ENCODE data around the gene INSYN2A.

INSYN2A gene

GRCh38 chr10:127184582-127184981 lies 11.8 kb downstream of the INSYN2A start:
- H3K4me1 Mint-ChIP-seq (ENCODE audit: low read depth), result no peaks in the 10 kb centered on the region

GRCh38 chr10:127182161-127182560 lies 14.2 kb downstream of the INSYN2A start:
- peaks cover 4% of the 10 kb centered on the region for H3K9me3 Mint-ChIP-seq
- H3K27ac Mint-ChIP-seq, result no peak overlapping the region
- no peak for DNase-seq
- H3K4me1 Mint-ChIP-seq (ENCODE audit: low read depth), result no peaks in the 10 kb centered on the region
- H3K27me3 Mint-ChIP-seq, result peaks cover 3% of the 10 kb centered on the region
- H3K36me3 Mint-ChIP-seq (ENCODE audit: low read depth), result no peaks in the 10 kb centered on the region
- no peak overlapping the region for H3K4me3 Mint-ChIP-seq

More at GRCh38 chr10:127184582-127184981, 11.8 kb downstream of the INSYN2A start:
- Mint-ChIP-seq H3K4me3 (no peak overlapping the region), H3K36me3 (ENCODE audit: low read depth) (no peaks in the 10 kb centered on the region), H3K27ac (no peak overlapping the region), H3K27me3 (no peaks in the 10 kb centered on the region), H3K9me3 (peaks cover 4% of the 10 kb centered on the region)
- DNase-seq, result no peak

- Mint-ChIP-seq H3K4me1 (ENCODE audit: low read depth) (no peaks in the 10 kb centered on the region), H3K4me3 (no peak overlapping the region), H3K9me3 (no peaks in the 10 kb centered on the region), H3K27me3 (peaks cover 3% of the 10 kb centered on the region), H3K27ac (no peak overlapping the region), H3K36me3 (ENCODE audit: low read depth) (no peaks in the 10 kb centered on the region)
- no peak for DNase-seq
These were observed 16.7 kb downstream of the INSYN2A start for GRCh38 chr10:127179612-127180250.

GRCh38 chr10:127176649-127177048 lies 19.7 kb downstream of the INSYN2A start:
- Mint-ChIP-seq H3K27ac (no peak overlapping the region), H3K4me3 (no peak overlapping the region), H3K36me3 (ENCODE audit: low read depth) (no peaks in the 10 kb centered on the region)

GRCh38 chr10:127175357-127176110 lies 20.9 kb downstream of the INSYN2A start:
- no peak overlapping the region for H3K4me3 Mint-ChIP-seq
- no peaks in the 10 kb centered on the region for H3K4me1 Mint-ChIP-seq (ENCODE audit: low read depth)
- no peaks in the 10 kb centered on the region for H3K9me3 Mint-ChIP-seq
- peaks cover 3% of the 10 kb centered on the region for H3K27me3 Mint-ChIP-seq
- DNase-seq, result no peak
- H3K27ac Mint-ChIP-seq, result no peak overlapping the region
- no peaks in the 10 kb centered on the region for H3K36me3 Mint-ChIP-seq (ENCODE audit: low read depth)

More at GRCh38 chr10:127176649-127177048, 19.7 kb downstream of the INSYN2A start:
- Mint-ChIP-seq H3K9me3 (no peaks in the 10 kb centered on the region), H3K4me1 (ENCODE audit: low read depth) (no peaks in the 10 kb centered on the region), H3K27me3 (peaks cover 3% of the 10 kb centered on the region)
- DNase-seq, result no peak

GRCh38 chr10:127174866-127175265 lies 21.5 kb downstream of the INSYN2A start:
- H3K27me3 Mint-ChIP-seq, result peaks cover 3% of the 10 kb centered on the region
- H3K27ac Mint-ChIP-seq, result no peak overlapping the region
- H3K9me3 Mint-ChIP-seq, result no peaks in the 10 kb centered on the region
- DNase-seq, result no peak
- no peaks in the 10 kb centered on the region for H3K36me3 Mint-ChIP-seq (ENCODE audit: low read depth)
- H3K4me1 Mint-ChIP-seq (ENCODE audit: low read depth), result no peaks in the 10 kb centered on the region
- no peak overlapping the region for H3K4me3 Mint-ChIP-seq

GRCh38 chr10:127168261-127168660 lies 28.1 kb downstream of the INSYN2A start:
- DNase-seq, result no peak
- Mint-ChIP-seq H3K4me1 (ENCODE audit: low read depth) (no peaks in the 10 kb centered on the region), H3K4me3 (no peak overlapping the region), H3K27ac (no peak overlapping the region), H3K36me3 (ENCODE audit: low read depth) (no peaks in the 10 kb centered on the region), H3K9me3 (no peaks in the 10 kb centered on the region), H3K27me3 (no peaks in the 10 kb centered on the region)

GRCh38 chr10:127162841-127163240 lies 33.5 kb downstream of the INSYN2A start:
- Mint-ChIP-seq H3K27me3 (no peaks in the 10 kb centered on the region), H3K4me1 (ENCODE audit: low read depth) (no peaks in the 10 kb centered on the region), H3K36me3 (ENCODE audit: low read depth) (no peaks in the 10 kb centered on the region), H3K9me3 (no peaks in the 10 kb centered on the region), H3K27ac (no peak overlapping the region), H3K4me3 (no peak overlapping the region)
- DNase-seq, result no peak

- no peak overlapping the region for H3K27ac Mint-ChIP-seq
- no peak for DNase-seq
- no peak overlapping the region for H3K4me3 Mint-ChIP-seq
- H3K36me3 Mint-ChIP-seq (ENCODE audit: low read depth), result no peaks in the 10 kb centered on the region
- no peaks in the 10 kb centered on the region for H3K4me1 Mint-ChIP-seq (ENCODE audit: low read depth)
- no peaks in the 10 kb centered on the region for H3K27me3 Mint-ChIP-seq
- no peaks in the 10 kb centered on the region for H3K9me3 Mint-ChIP-seq
These were observed 34.9 kb downstream of the INSYN2A start for GRCh38 chr10:127161482-127161881.

- Mint-ChIP-seq H3K4me1 (ENCODE audit: low read depth) (no peaks in the 10 kb centered on the region), H3K9me3 (no peaks in the 10 kb centered on the region), H3K27ac (no peak overlapping the region), H3K4me3 (no peak overlapping the region), H3K36me3 (ENCODE audit: low read depth) (no peaks in the 10 kb centered on the region), H3K27me3 (no peaks in the 10 kb centered on the region)
- DNase-seq, result no peak
These were observed 36.6 kb downstream of the INSYN2A start for GRCh38 chr10:127159648-127160245.

- no peaks in the 10 kb centered on the region for H3K27me3 Mint-ChIP-seq
- H3K4me3 Mint-ChIP-seq, result no peak overlapping the region
- no peaks in the 10 kb centered on the region for H3K4me1 Mint-ChIP-seq (ENCODE audit: low read depth)
- no peaks in the 10 kb centered on the region for H3K36me3 Mint-ChIP-seq (ENCODE audit: low read depth)
- no peak for DNase-seq
- no peak overlapping the region for H3K27ac Mint-ChIP-seq
- no peaks in the 10 kb centered on the region for H3K9me3 Mint-ChIP-seq
These were observed 37.7 kb downstream of the INSYN2A start for GRCh38 chr10:127158662-127159061.

- no peak for DNase-seq
- H3K27ac Mint-ChIP-seq, result no peak overlapping the region
These were observed 38.7 kb downstream of the INSYN2A start for GRCh38 chr10:127157506-127158200.

GRCh38 chr10:127157089-127157488 lies 39.3 kb downstream of the INSYN2A start:
- no peaks in the 10 kb centered on the region for H3K36me3 Mint-ChIP-seq (ENCODE audit: low read depth)
- H3K4me3 Mint-ChIP-seq, result no peak overlapping the region
- DNase-seq, result no peak
- H3K4me1 Mint-ChIP-seq (ENCODE audit: low read depth), result no peaks in the 10 kb centered on the region
- H3K9me3 Mint-ChIP-seq, result no peaks in the 10 kb centered on the region
- H3K27me3 Mint-ChIP-seq, result no peaks in the 10 kb centered on the region
- H3K27ac Mint-ChIP-seq, result no peak overlapping the region

More at GRCh38 chr10:127157506-127158200, 38.7 kb downstream of the INSYN2A start:
- Mint-ChIP-seq H3K27me3 (no peaks in the 10 kb centered on the region), H3K4me1 (ENCODE audit: low read depth) (no peaks in the 10 kb centered on the region), H3K36me3 (ENCODE audit: low read depth) (no peaks in the 10 kb centered on the region), H3K4me3 (no peak overlapping the region), H3K9me3 (no peaks in the 10 kb centered on the region)

GRCh38 chr10:127154831-127155620 lies 41.4 kb downstream of the INSYN2A start:
- no peak for DNase-seq
- Mint-ChIP-seq H3K27me3 (no peaks in the 10 kb centered on the region), H3K4me3 (no peak overlapping the region), H3K9me3 (no peaks in the 10 kb centered on the region), H3K27ac (no peak overlapping the region), H3K4me1 (ENCODE audit: low read depth) (no peaks in the 10 kb centered on the region), H3K36me3 (ENCODE audit: low read depth) (no peaks in the 10 kb centered on the region)

Data from activated T-cell treated with anti-CD3 and anti-CD28 coated beads, Interleukin-2, amount 50 U/mL, for 24 hours (primary cell).